Measurements from ENCODE around the gene PGRMC1.
"Not testable (repeated sequence)": the region's sequence is repeated elsewhere in the genome, so short reads cannot be mapped to it uniquely, and the experiment has no call there.

PGRMC1 gene

GRCh38 chrX:119247702-119248101 lies 11.6 kb downstream of the PGRMC1 start:
- no peak for TF ChIP-seq CTCF (IDR thresholded peaks at IDR 0.05; ENCODE audit: insufficient read depth, low read depth, low read length, missing control alignments)
- no peak for DNase-seq (ENCODE audit: low read depth)
- no peak overlapping the region for H3K4me3 ChIP-seq (ENCODE audit: low read length)

- no peak for TF ChIP-seq CTCF (IDR thresholded peaks at IDR 0.05; ENCODE audit: insufficient read depth, low read depth, low read length, missing control alignments)
- DNase-seq (ENCODE audit: low read depth): no peak
- no peak overlapping the region for H3K4me3 ChIP-seq (ENCODE audit: low read length)
These were observed 13.8 kb downstream of the PGRMC1 start for GRCh38 chrX:119249891-119250290.

DNA sequence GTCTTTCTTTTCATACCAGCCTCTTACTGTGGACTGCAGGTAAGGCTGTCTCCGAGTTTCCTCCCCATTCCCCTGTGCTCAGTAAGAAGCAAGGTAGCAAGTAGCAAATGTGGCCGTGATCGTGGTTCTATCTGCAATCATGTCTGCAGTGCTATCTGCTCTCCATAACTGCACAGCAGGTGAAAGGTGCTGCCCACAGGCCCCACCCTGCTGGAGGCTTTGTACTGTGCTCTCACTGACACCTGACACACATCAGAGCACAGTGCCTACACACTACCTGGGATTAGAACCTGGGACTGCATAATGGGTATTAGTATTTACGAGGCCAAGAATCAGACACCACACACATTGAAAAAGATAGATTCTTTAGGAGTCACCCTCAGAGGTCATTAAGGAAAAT lies 15.3 kb downstream of the PGRMC1 start:
- TF ChIP-seq CTCF (IDR thresholded peaks at IDR 0.05; ENCODE audit: insufficient read depth, low read depth, low read length, missing control alignments): no peak
- no peak for DNase-seq (ENCODE audit: low read depth)
- H3K4me3 ChIP-seq (ENCODE audit: low read length): no peak overlapping the region

DNA sequence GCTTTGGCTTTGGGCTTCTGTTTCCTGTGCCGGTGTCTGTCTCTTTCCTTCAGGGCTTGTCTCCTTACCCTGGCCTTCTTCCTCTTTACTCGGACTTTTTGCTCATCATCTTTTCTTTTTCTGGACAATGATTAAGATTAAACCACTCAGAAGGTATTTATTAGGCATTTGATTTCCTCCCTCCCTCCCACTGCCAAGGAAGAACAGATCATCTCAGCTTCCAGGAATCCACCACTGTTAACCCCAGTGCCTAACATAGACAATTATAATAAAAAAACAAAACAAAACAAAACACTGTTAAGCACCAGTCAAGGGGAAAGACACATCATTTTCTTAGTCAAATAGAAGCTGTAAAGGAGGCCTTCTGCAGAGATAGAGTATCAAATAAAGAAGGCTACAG lies 16.6 kb downstream of the PGRMC1 start:
- DNase-seq (ENCODE audit: low read depth): no peak
- H3K4me3 ChIP-seq (ENCODE audit: low read length): no peak overlapping the region
- TF ChIP-seq CTCF (IDR thresholded peaks at IDR 0.05; ENCODE audit: insufficient read depth, low read depth, low read length, missing control alignments): no peak

GRCh38 chrX:119266364-119266995 lies 30.4 kb downstream of the PGRMC1 start:
- TF ChIP-seq CTCF (IDR thresholded peaks at IDR 0.05; ENCODE audit: insufficient read depth, low read depth, low read length, missing control alignments): peak; percentile 71
- no peak overlapping the region for H3K4me3 ChIP-seq (ENCODE audit: low read length)
- DNase-seq (ENCODE audit: low read depth): peak; percentile 15

DNA sequence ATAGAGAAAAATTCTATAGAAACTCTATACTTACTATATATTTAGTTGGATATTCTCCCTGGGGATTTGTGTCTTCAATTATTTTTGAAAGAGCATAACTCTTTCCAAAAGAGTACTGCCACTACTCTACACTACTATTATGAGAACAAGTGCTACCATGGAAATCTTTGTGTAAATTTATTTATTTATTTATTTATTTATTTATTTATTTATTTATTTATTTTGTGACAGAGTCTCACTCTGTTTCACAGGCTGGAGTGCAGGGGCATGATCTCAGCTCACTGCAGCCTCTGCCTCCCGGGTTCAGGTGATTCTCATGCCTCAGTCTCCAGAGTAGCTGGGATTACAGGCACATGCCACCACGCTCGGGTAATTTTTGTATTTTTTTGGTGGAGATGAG lies 31.0 kb downstream of the PGRMC1 start:
- DNase-seq (ENCODE audit: low read depth); H3K4me3 ChIP-seq (ENCODE audit: low read length): not testable (repeated sequence)

GRCh38 chrX:119272882-119273419 lies 36.9 kb downstream of the PGRMC1 start:
- no peak for TF ChIP-seq CTCF (IDR thresholded peaks at IDR 0.05; ENCODE audit: insufficient read depth, low read depth, low read length, missing control alignments)
- DNase-seq (ENCODE audit: low read depth): no peak
- no peak overlapping the region for H3K4me3 ChIP-seq (ENCODE audit: low read length)
